ENCODE results near the gene C7orf25. TPM values are rescaled to one million over a fixed set of nuclear protein-coding genes. Genes with fewer than 3 reads are reported as not detected.

The C7orf25 gene
- total and polyA plus RNA-seq, 2 of the 13 experiments (the other 11 are each of a cell fraction or from before 2014, with no cell fraction given) = 0.37 to 1.3 TPM

DNA sequence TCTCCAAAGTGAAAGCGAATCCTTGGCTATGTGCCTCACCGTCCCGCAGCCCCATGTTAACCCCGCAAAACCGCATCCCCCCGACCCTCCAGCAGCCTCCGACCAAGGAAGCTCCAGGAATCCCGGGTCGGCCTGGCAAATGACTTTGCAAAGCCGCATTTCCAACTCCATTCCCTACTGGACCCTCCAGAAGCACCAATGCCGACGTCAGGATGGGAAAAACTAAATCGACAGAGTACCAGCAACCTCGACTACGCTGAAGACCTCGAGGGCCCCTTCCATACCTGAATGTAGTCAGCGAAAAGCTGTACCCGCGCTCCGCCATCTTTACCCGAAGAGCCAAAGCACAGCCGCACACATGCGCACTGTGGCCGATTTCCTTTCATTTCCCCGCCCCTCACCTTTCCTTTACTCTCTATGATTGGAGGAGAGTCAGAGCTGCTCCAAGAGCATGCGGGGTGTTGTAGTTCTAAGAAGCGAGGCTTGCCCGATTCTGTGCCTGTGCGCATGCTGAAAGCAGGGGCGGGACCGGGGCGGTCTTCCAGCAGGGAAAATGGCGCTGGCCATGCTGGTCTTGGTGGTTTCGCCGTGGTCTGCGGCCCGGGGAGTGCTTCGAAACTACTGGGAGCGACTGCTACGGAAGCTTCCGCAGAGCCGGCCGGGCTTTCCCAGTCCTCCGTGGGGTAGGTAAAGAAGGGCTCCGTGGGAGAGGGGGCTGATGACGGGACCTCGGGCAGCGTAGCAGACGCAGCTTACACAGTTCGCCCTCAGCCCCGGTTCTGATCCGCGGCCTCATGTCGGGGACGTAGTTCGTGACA lies 20.2 kb upstream of the C7orf25 start, which contains the start of the genes MRPL32 and PSMA2 (continued):
- TF ChIP-seq ZZZ3 (CRISPR knock-in tag; IDR thresholded peaks at IDR 0.05; ENCODE audit: borderline replicate concordance) = no peak
- no peak; the same call in 1 of the 2 replicates for TF ChIP-seq HDAC2 (CRISPR knock-in tag; IDR thresholded peaks at IDR 0.05)
- TF ChIP-seq, protein P1, sequence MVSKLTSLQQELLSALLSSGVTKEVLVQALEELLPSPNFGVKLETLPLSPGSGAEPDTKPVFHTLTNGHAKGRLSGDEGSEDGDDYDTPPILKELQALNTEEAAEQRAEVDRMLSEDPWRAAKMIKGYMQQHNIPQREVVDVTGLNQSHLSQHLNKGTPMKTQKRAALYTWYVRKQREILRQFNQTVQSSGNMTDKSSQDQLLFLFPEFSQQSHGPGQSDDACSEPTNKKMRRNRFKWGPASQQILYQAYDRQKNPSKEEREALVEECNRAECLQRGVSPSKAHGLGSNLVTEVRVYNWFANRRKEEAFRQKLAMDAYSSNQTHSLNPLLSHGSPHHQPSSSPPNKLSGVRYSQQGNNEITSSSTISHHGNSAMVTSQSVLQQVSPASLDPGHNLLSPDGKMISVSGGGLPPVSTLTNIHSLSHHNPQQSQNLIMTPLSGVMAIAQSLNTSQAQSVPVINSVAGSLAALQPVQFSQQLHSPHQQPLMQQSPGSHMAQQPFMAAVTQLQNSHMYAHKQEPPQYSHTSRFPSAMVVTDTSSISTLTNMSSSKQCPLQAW (CRISPR knock-in tag; IDR thresholded peaks at IDR 0.05) = peak; percentile 49; the same call in 1 of the 2 replicates
- 0 out of 2 replicates have a peak, but pooled peaks have one; percentile 7 for TF ChIP-seq CEBPG (CRISPR knock-in tag; IDR thresholded peaks at IDR 0.05)
- TF ChIP-seq U2AF2 (IDR thresholded peaks at IDR 0.05; ENCODE audit: low read depth, low read length) = no peak
- TF ChIP-seq, protein P2, sequence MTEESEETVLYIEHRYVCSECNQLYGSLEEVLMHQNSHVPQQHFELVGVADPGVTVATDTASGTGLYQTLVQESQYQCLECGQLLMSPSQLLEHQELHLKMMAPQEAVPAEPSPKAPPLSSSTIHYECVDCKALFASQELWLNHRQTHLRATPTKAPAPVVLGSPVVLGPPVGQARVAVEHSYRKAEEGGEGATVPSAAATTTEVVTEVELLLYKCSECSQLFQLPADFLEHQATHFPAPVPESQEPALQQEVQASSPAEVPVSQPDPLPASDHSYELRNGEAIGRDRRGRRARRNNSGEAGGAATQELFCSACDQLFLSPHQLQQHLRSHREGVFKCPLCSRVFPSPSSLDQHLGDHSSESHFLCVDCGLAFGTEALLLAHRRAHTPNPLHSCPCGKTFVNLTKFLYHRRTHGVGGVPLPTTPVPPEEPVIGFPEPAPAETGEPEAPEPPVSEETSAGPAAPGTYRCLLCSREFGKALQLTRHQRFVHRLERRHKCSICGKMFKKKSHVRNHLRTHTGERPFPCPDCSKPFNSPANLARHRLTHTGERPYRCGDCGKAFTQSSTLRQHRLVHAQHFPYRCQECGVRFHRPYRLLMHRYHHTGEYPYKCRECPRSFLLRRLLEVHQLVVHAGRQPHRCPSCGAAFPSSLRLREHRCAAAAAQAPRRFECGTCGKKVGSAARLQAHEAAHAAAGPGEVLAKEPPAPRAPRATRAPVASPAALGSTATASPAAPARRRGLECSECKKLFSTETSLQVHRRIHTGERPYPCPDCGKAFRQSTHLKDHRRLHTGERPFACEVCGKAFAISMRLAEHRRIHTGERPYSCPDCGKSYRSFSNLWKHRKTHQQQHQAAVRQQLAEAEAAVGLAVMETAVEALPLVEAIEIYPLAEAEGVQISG (CRISPR knock-in tag; IDR thresholded peaks at IDR 0.05) = peak; percentile 68
- no peak for TF ChIP-seq SYNCRIP (IDR thresholded peaks at IDR 0.05; ENCODE audit: insufficient read depth, low read depth, low read length)
- TF ChIP-seq AGO2 (optimal IDR thresholded peaks at IDR 0.05; ENCODE audit: low read depth, low read length) = peak; percentile 27
- no peak; the same call in 1 of the 2 replicates for TF ChIP-seq ZBTB38 (CRISPR knock-in tag; IDR thresholded peaks at IDR 0.05)
- TF ChIP-seq ZNF776 (CRISPR knock-in tag; IDR thresholded peaks at IDR 0.05) = peak; percentile 67; the same call in 1 of the 2 replicates
- no peak for TF ChIP-seq ZNF550 (CRISPR knock-in tag; IDR thresholded peaks at IDR 0.05; ENCODE audit: borderline replicate concordance)
- TF ChIP-seq, protein P3, sequence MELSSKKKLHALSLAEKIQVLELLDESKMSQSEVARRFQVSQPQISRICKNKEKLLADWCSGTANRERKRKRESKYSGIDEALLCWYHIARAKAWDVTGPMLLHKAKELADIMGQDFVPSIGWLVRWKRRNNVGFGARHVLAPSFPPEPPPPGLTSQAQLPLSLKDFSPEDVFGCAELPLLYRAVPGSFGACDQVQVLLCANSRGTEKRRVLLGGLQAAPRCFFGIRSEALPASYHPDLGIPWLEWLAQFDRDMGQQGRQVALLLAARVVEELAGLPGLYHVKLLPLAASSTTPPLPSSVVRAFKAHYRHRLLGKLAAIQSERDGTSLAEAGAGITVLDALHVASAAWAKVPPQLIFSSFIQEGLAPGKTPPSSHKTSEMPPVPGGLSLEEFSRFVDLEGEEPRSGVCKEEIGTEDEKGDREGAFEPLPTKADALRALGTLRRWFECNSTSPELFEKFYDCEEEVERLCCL (CRISPR knock-in tag; IDR thresholded peaks at IDR 0.05; ENCODE audit: borderline replicate concordance) = peak; percentile 50; the same call in 1 of the 2 replicates
- TF ChIP-seq, protein P4, sequence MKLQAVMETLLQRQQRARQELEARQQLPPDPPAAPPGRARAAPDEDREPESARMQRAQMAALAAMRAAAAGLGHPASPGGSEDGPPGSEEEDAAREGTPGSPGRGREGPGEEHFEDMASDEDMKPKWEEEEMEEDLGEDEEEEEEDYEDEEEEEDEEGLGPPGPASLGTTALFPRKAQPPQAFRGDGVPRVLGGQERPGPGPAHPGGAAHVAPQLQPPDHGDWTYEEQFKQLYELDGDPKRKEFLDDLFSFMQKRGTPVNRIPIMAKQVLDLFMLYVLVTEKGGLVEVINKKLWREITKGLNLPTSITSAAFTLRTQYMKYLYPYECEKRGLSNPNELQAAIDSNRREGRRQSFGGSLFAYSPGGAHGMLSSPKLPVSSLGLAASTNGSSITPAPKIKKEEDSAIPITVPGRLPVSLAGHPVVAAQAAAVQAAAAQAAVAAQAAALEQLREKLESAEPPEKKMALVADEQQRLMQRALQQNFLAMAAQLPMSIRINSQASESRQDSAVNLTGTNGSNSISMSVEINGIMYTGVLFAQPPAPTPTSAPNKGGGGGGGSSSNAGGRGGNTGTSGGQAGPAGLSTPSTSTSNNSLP (IDR thresholded peaks at IDR 0.05; ENCODE audit: low read depth, low read length) = no peak
- TF ChIP-seq CBX5 (CRISPR knock-in tag; IDR thresholded peaks at IDR 0.05; ENCODE audit: borderline replicate concordance) = no peak; the same call in 1 of the 2 replicates
- no peak; the same call in 1 of the 2 replicates for TF ChIP-seq MEF2D (CRISPR knock-in tag; IDR thresholded peaks at IDR 0.05)
- TF ChIP-seq POGZ (CRISPR knock-in tag; IDR thresholded peaks at IDR 0.05) = peak; percentile 46; the same call in 1 of the 2 replicates
- TF ChIP-seq, protein P5, sequence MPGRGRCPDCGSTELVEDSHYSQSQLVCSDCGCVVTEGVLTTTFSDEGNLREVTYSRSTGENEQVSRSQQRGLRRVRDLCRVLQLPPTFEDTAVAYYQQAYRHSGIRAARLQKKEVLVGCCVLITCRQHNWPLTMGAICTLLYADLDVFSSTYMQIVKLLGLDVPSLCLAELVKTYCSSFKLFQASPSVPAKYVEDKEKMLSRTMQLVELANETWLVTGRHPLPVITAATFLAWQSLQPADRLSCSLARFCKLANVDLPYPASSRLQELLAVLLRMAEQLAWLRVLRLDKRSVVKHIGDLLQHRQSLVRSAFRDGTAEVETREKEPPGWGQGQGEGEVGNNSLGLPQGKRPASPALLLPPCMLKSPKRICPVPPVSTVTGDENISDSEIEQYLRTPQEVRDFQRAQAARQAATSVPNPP (CRISPR knock-in tag; IDR thresholded peaks at IDR 0.05) = no peak
- TF ChIP-seq ZNF136 (CRISPR knock-in tag; IDR thresholded peaks at IDR 0.05; ENCODE audit: low read depth) = no peak; the same call in 1 of the 2 replicates
